A549 (cell line): ENCODE measurements around the gene STAT1. TPM values are rescaled to one million over a fixed set of nuclear protein-coding genes. Genes with fewer than 3 reads are reported as not detected.
A peak's percentile ranks its signal among the peaks of the same experiment; 100 is the strongest.

Experiments used
- ATAC-seq, 2 experiments: fragments of 200-7000 bp in 1 of 2; fragments of >200 bp in 1 of 2; cut with Nextera tagmentation in 1 of 2; cut with Tn5 transposase in 1 of 2; 3 replicates each; pipeline versions ENCODE4 v1.8.0 to v1.9.1; 2018 to 2020; ENCODE audit warnings: mild to moderate bottlenecking in 1 of 2, moderate library complexity in 1 of 2
- CTCF ChIA-PET: fragments of 300-600 bp; sonication (Branson Sonifier 250); formaldehyde crosslinking; extraction: SDS; loops from one replicate; lab custom pipeline; 2021; ENCODE audit warnings: antibody characterized with exemption, inconsistent platforms; lab: Yijun Ruan, JAX
- POLR2A ChIA-PET: fragments of 350-600 bp; formaldehyde crosslinking; extraction: SDS; loops from one replicate; lab custom pipeline; 2021; ENCODE audit warnings: antibody characterized with exemption, inconsistent platforms; lab: Yijun Ruan, JAX
- DNase-seq, 2 experiments: peaks; one replicate each; pipeline versions ENCODE4 v3.0.0 to v3.0.0-alpha.2; 2011 to 2016; ENCODE audit warnings: low read depth in 1 of 2, low spot score in 1 of 2
- FAIRE-seq: peaks from 2 replicates; lab custom pipeline; 2011; peaks lifted over from hg19 to GRCh38; lab: Jason Lieb, UNC
- H3K27ac ChIP-seq, 2 experiments: fragments of >200 bp; sonication (Bioruptor Twin); formaldehyde crosslinking; 3 replicates each; pipeline ENCODE4 v1.5.1; 2016 to 2017
- H3K4me1 ChIP-seq: fragments of >200 bp; sonication (Bioruptor Twin); formaldehyde crosslinking; 3 replicates; pipeline ENCODE4 v1.6.1; 2016
- H3K4me2 ChIP-seq: fragments of >200 bp; sonication (Bioruptor Twin); formaldehyde crosslinking; 3 replicates; pipeline ENCODE4 v1.6.1; 2016
- H3K4me3 ChIP-seq: fragments of >200 bp; sonication (Bioruptor Twin); formaldehyde crosslinking; 3 replicates; pipeline ENCODE4 v1.5.1; 2016
- H3K9me3 ChIP-seq: fragments of >200 bp; sonication (Bioruptor Twin); formaldehyde crosslinking; 3 replicates; pipeline ENCODE4 v1.6.1; 2016
- ATOH8 ChIP-seq: fragments of 250-450 bp; sonication (Bioruptor Pico); IDR thresholded peaks from 2 replicates; pipeline ENCODE4 v1.5.0; 2020; ENCODE audit warnings: low read depth, mild to moderate bottlenecking, moderate library complexity
- BCL3 ChIP-seq: fragments of >200 bp; sonication (Bioruptor Twin); formaldehyde crosslinking; IDR thresholded peaks from 3 replicates; pipeline ENCODE4 v1.6.1; 2016
- CBX8 ChIP-seq: fragments of 200-600 bp; sonication (generic); IDR thresholded peaks from 2 replicates; pipeline ENCODE4 v1.6.1; 2016
- E2F6 ChIP-seq: IDR thresholded peaks from 2 replicates; pipeline ENCODE4 v1.6.1; 2012; ENCODE audit warnings: low read depth, borderline replicate concordance
- EHMT2 ChIP-seq: fragments of 200-600 bp; sonication (generic); IDR thresholded peaks from 2 replicates; pipeline ENCODE4 v1.6.1; 2016; ENCODE audit warnings: antibody characterized with exemption, low read depth, mild to moderate bottlenecking, moderate library complexity
- ESRRA ChIP-seq: fragments of 150-350 bp; IDR thresholded peaks from 2 replicates; pipeline ENCODE4 v1.6.1; 2014; ENCODE audit warnings: mild to moderate bottlenecking, low read length, borderline replicate concordance
- FOXS1 ChIP-seq: fragments of 250-450 bp; sonication (Bioruptor Pico); IDR thresholded peaks from 2 replicates; pipeline ENCODE4 v1.5.0; 2020; ENCODE audit warnings: mild to moderate bottlenecking, moderate library complexity
- GATA3 ChIP-seq: IDR thresholded peaks from 2 replicates; pipeline ENCODE4 v1.6.1; 2012; ENCODE audit warnings: borderline replicate concordance
- HDAC2 ChIP-seq: fragments of 200-600 bp; sonication (generic); IDR thresholded peaks from 2 replicates; pipeline ENCODE4 v1.6.1; 2016
- HES2 ChIP-seq: fragments of >200 bp; sonication (Bioruptor Twin); formaldehyde crosslinking; IDR thresholded peaks from 2 replicates; pipeline ENCODE4 v1.6.1; 2016
- HEYL ChIP-seq: fragments of 250-450 bp; sonication (Bioruptor Pico); IDR thresholded peaks from 2 replicates; pipeline ENCODE4 v1.8.0; 2021; ENCODE audit warnings: mild to moderate bottlenecking, moderate library complexity
- HMGXB4 ChIP-seq: fragments of 250-450 bp; sonication (Bioruptor Pico); IDR thresholded peaks from 2 replicates; pipeline ENCODE4 v1.5.0; 2021; ENCODE audit warnings: mild to moderate bottlenecking, moderate library complexity, borderline replicate concordance
- HOXB5 ChIP-seq: fragments of 250-450 bp; sonication (Bioruptor Pico); IDR thresholded peaks from 2 replicates; pipeline ENCODE4 v1.5.0; 2020; ENCODE audit warnings: mild to moderate bottlenecking, moderate library complexity
- JUNB ChIP-seq: fragments of >200 bp; sonication (Bioruptor Twin); formaldehyde crosslinking; IDR thresholded peaks from 2 replicates; pipeline ENCODE4 v1.6.1; 2016
- KDM1A ChIP-seq: fragments of 200-600 bp; sonication (generic); IDR thresholded peaks from 2 replicates; pipeline ENCODE4 v1.6.1; 2016; ENCODE audit warnings: low read depth, mild to moderate bottlenecking
- KDM5A ChIP-seq: fragments of 200-600 bp; sonication (generic); IDR thresholded peaks from 2 replicates; pipeline ENCODE4 v1.6.1; 2016; ENCODE audit warnings: antibody characterized with exemption, mild to moderate bottlenecking
- PBX3 ChIP-seq: IDR thresholded peaks from 2 replicates; pipeline ENCODE4 v1.6.1; 2012
- RAD21 ChIP-seq, 2 experiments: fragments of >200 bp in 1 of 2; sonication (Bioruptor Twin) in 1 of 2; formaldehyde crosslinking in 1 of 2; IDR thresholded peaks in 1 of 2; conservative IDR thresholded peaks in 1 of 2; 2 replicates in 1 of 2; 3 replicates in 1 of 2; pipeline ENCODE4 v1.6.1; 2012 to 2018; ENCODE audit warnings: inconsistent platforms in 1 of 2
- RNF2 ChIP-seq: fragments of 200-600 bp; sonication (generic); IDR thresholded peaks from 2 replicates; pipeline ENCODE4 v1.6.1; 2016; ENCODE audit warnings: low read depth, mild to moderate bottlenecking, antibody characterized with exemption, moderate library complexity, borderline replicate concordance
- ZFP36 ChIP-seq: fragments of 450-650 bp; IDR thresholded peaks from 2 replicates; pipeline ENCODE4 v1.6.1; 2014; ENCODE audit warnings: borderline replicate concordance; ENCODE audit not compliant: partially characterized antibody
- ZNF302 ChIP-seq: fragments of 250-450 bp; sonication (Bioruptor Pico); IDR thresholded peaks from 2 replicates; pipeline ENCODE4 v1.9.0; 2021; ENCODE audit warnings: inconsistent platforms, mild to moderate bottlenecking, moderate library complexity
- ZSCAN20 ChIP-seq: fragments of 250-450 bp; sonication (Bioruptor Pico); IDR thresholded peaks from 2 replicates; pipeline ENCODE4 v1.8.0; 2022; ENCODE audit warnings: mild to moderate bottlenecking, moderate library complexity
- WGBS: methylation state at CpG from one replicate; pipeline ENCODE4 v1.1.6; 2017; ENCODE audit errors: missing lambda C conversion rate; 5-methylcytosine and 5-hydroxymethylcytosine counted together
- polyA plus RNA-seq, 4 experiments: library from polyadenylated mRNA; depleted of rRNA in 3 of 4; stranded (reverse); fragments of >200 nt; fragmentation: RNase III in 1 of 4; extraction: RNeasy Plus Mini Kit Qiagen cat#74134 plus additional on column Dnase treatment in 1 of 4; gene quantifications; 2 replicates in 3 of 4; 3 replicates in 1 of 4; pipeline ENCODE4 v1.2.3, GENCODE V29; 2011 to 2017

Gene STAT1
- polyA plus RNA-seq, 2 of the 4 experiments (the other 2 are of a cell fraction): 105 to 182 TPM

GRCh38 chr2:190980630-190981209 lies 33.3 kb downstream of the STAT1 start (continued):
- no peak for TF ChIP-seq HMGXB4 (CRISPR knock-in tag)
- TF ChIP-seq HOXB5 (CRISPR knock-in tag): no peak
- TF ChIP-seq ZNF302 (CRISPR knock-in tag): no peak
- no peak for TF ChIP-seq ESRRA
- no peak for TF ChIP-seq KDM1A

GRCh38 chr2:190979906-190980629 lies 33.9 kb downstream of the STAT1 start:
- DNase-seq (no peak), ATAC-seq (no peak; a peak in 1 of 6 replicates), FAIRE-seq (no peak)
- ChIA-PET POLR2A (interaction anchor here (1.1 kb wide), 1 partner anchor 57 kb away, joined by 12 read pairs; no protein-coding TSS in a partner anchor), CTCF (no interaction called here)
- H3K27ac ChIP-seq: 0 out of 6 replicates have a peak overlapping the region, but pooled peaks of 1 of the 2 experiments have one; percentile 4
- TF ChIP-seq RAD21 (conservative IDR thresholded peaks at IDR 0.05 in 1 of 2, IDR thresholded peaks at IDR 0.05 in 1 of 2): no peak
- TF ChIP-seq BCL3: no peak
- TF ChIP-seq CBX8: no peak
- TF ChIP-seq ATOH8 (CRISPR knock-in tag): no peak
- no peak for TF ChIP-seq KDM5A
- no peak for TF ChIP-seq HEYL (CRISPR knock-in tag)
- no peak for TF ChIP-seq HOXB5 (CRISPR knock-in tag)
- TF ChIP-seq PBX3: no peak
- no peak for TF ChIP-seq E2F6
- no peak for TF ChIP-seq JUNB
- no peak for TF ChIP-seq RNF2
- no peak for TF ChIP-seq HDAC2
- TF ChIP-seq HES2: no peak
- TF ChIP-seq HMGXB4 (CRISPR knock-in tag): no peak
- no peak for TF ChIP-seq GATA3
- no peak for TF ChIP-seq ZSCAN20 (CRISPR knock-in tag)
- no peak for TF ChIP-seq FOXS1
- no peak for TF ChIP-seq EHMT2
- no peak for TF ChIP-seq ESRRA
- no peak for TF ChIP-seq ZFP36
- no peak overlapping the region for H3K4me3 ChIP-seq
- H3K4me2 ChIP-seq: no peak overlapping the region
- 0 out of 3 replicates have a peak, but pooled peaks cover 3% of the 10 kb centered on the region for H3K4me1 ChIP-seq
- H3K9me3 ChIP-seq: no peaks in the 10 kb centered on the region
- WGBS: 77% methylated on average over 10 of the region's 14 CpGs
